Measurements from ENCODE around the gene FOXD1.
"Not testable (repeated sequence)": the region's sequence is repeated elsewhere in the genome, so short reads cannot be mapped to it uniquely, and the experiment has no call there.

- TF ChIP-seq POLR2A (IDR thresholded peaks at IDR 0.05; ENCODE audit: low read depth, low read length); EZH2 (IDR thresholded peaks at IDR 0.05; ENCODE audit: borderline replicate concordance, low read depth, low read length, severe bottlenecking); CTCF (IDR thresholded peaks at IDR 0.05; ENCODE audit: extremely low read depth in 1 of 2, insufficient read depth in 1 of 2, low read depth in 1 of 2, low read length in 2 of 2); JUN (IDR thresholded peaks at IDR 0.05; ENCODE audit: borderline replicate concordance, insufficient read depth, insufficient read length, low read depth): not testable (repeated sequence)
These were observed 20.1 kb upstream of the FOXD1 start for GRCh38 chr5:73468638-73469037.
